Effector CD8-positive, alpha-beta T cell (primary cell): ENCODE measurements around the gene MRGPRF.

Experiments
- DNase-seq: peaks from one replicate; lab custom pipeline; 2025; lab: John Stamatoyannopoulos, UW
- total RNA-seq, 4 experiments: gene quantifications; one replicate each; lab custom pipeline; 2026; lab: John Stamatoyannopoulos, UW

MRGPRF gene
- 0 to 0.09 (median 0) reads per million in 4 experiments for total RNA-seq

- DNase-seq, result no peak
Measured at GRCh38 chr11:69013009-69013951, at the start of gene MRGPRF. Gene MRGPRF, minus strand, starts transcription at chr11:69013246. Its CDS starts 3,345 bp downstream, at chr11:69009901.

GRCh38 chr11:69062169-69062855 is 49.3 kb upstream of the MRGPRF start:
- DNase-seq, result no peak

- DNase-seq, result no peak
Measured at GRCh38 chr11:69061713-69062053, 48.6 kb upstream of the MRGPRF start.

- DNase-seq, result no peak
Measured at GRCh38 chr11:69060806-69061712, 48.0 kb upstream of the MRGPRF start.

GRCh38 chr11:69059985-69060384 is 46.9 kb upstream of the MRGPRF start:
- DNase-seq, result no peak

- DNase-seq, result no peak
Measured at GRCh38 chr11:69059429-69059828, 46.4 kb upstream of the MRGPRF start.

GRCh38 chr11:69058511-69059270 is 45.6 kb upstream of the MRGPRF start:
- DNase-seq, result no peak

GRCh38 chr11:69057801-69058200 is 44.8 kb upstream of the MRGPRF start:
- no peak for DNase-seq

- DNase-seq, result no peak
Measured at GRCh38 chr11:69057236-69057635, 44.2 kb upstream of the MRGPRF start.

GRCh38 chr11:69055598-69056516 is 42.8 kb upstream of the MRGPRF start:
- no peak for DNase-seq

GRCh38 chr11:69055212-69055586 is 42.2 kb upstream of the MRGPRF start:
- no peak for DNase-seq

- DNase-seq, result no peak
Measured at GRCh38 chr11:69054397-69055211, 41.6 kb upstream of the MRGPRF start.

GRCh38 chr11:69053546-69054396 is 40.7 kb upstream of the MRGPRF start:
- no peak for DNase-seq

- no peak for DNase-seq
Measured at GRCh38 chr11:69053169-69053477, 40.1 kb upstream of the MRGPRF start.

- no peak for DNase-seq
Measured at GRCh38 chr11:69052343-69053168, 39.5 kb upstream of the MRGPRF start.

GRCh38 chr11:69051381-69052342 is 38.6 kb upstream of the MRGPRF start:
- no peak for DNase-seq
